Liver (tissue), 2 donors: ENCODE measurements around the gene FREY1.

Experiments used
- CTCF ChIP-seq: fragments of 150-350 bp; IDR thresholded peaks from 2 replicates; pipeline ENCODE4 v1.5.1; 2017; ENCODE audit warnings: improper control_type of control experiment, low read depth, low read length; ENCODE audit not compliant: missing input control
- REST ChIP-seq: IDR thresholded peaks from 2 replicates; pipeline ENCODE4 v1.6.1; 2016; ENCODE audit warnings: antibody characterized with exemption, mild to moderate bottlenecking
- donor health status: healthy.

- TF ChIP-seq REST (no peak), CTCF (no peak)
Observed at GRCh38 chr11:45937916-45938315, 30.8 kb upstream of the FREY1 start.
